Breast epithelium (tissue), 3 donors: ENCODE measurements around the gene MYO1H.

Source experiments
- POLR2A ChIP-seq: fragments of 450-650 bp; IDR thresholded peaks from one replicate; pipeline ENCODE4 v1.6.1; 2016; ENCODE audit warnings: antibody characterized with exemption, mild to moderate bottlenecking, moderate library complexity
- TF ChIP-seq, protein P1 (sequence below), 3 donors: fragments of 450-650 bp; IDR thresholded peaks; one replicate each; pipeline ENCODE4 v1.5.1; 2016 to 2017; ENCODE audit warnings: antibody characterized with exemption in 3 of 3, mild to moderate bottlenecking in 3 of 3, moderate library complexity in 3 of 3

DNA sequence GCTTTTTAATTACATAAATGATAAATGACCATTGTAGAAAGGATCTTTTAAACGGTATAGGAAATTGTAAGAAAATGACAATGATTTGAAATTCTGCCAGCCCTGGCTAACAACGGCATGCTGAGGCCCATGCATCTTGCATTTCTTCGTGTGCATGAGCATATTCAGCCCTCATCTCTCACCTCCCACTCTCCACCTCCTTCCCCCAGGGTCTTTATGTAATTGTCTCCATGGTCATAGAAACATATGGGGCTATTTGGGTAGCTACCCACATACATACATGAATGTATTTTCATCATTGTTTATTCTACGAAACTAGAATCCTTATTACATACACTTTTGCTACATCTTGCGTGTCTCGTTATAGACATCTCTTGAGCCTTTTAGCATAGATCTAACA lies 4.5 kb downstream of the MYO1H start:
- TF ChIP-seq POLR2A: no peak
- TF ChIP-seq, protein P1, sequence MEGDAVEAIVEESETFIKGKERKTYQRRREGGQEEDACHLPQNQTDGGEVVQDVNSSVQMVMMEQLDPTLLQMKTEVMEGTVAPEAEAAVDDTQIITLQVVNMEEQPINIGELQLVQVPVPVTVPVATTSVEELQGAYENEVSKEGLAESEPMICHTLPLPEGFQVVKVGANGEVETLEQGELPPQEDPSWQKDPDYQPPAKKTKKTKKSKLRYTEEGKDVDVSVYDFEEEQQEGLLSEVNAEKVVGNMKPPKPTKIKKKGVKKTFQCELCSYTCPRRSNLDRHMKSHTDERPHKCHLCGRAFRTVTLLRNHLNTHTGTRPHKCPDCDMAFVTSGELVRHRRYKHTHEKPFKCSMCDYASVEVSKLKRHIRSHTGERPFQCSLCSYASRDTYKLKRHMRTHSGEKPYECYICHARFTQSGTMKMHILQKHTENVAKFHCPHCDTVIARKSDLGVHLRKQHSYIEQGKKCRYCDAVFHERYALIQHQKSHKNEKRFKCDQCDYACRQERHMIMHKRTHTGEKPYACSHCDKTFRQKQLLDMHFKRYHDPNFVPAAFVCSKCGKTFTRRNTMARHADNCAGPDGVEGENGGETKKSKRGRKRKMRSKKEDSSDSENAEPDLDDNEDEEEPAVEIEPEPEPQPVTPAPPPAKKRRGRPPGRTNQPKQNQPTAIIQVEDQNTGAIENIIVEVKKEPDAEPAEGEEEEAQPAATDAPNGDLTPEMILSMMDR (IDR thresholded peaks at IDR 0.05): no peak
